Right lobe of liver (tissue), 4 donors: ENCODE measurements around the gene TSPAN4.

Source experiments
- CTCF ChIP-seq, 4 donors: fragments of 200-600 bp in 3 of 4; fragments of 450-650 bp in 1 of 4; IDR thresholded peaks; one replicate each; pipeline versions ENCODE4 v1.5.1 to v1.8.0; 2016 to 2022; ENCODE audit warnings: antibody characterized with exemption in 4 of 4, mild to moderate bottlenecking in 2 of 4
- POLR2A ChIP-seq: fragments of 450-650 bp; IDR thresholded peaks from one replicate; pipeline ENCODE4 v1.6.1; 2017; ENCODE audit warnings: antibody characterized with exemption, mild to moderate bottlenecking
- donor health status: DM: no; HTN: no; CAD: no.
- donor health status: DM: no; HTN: no; CAD: no.
- donor health status: DM: no; HTN: yes; CAD: no.

GRCh38 chr11:816433-816779, 26.2 kb upstream of the TSPAN4 start:
- TF ChIP-seq CTCF (IDR thresholded peaks at IDR 0.05) (no peak), POLR2A (no peak)
